NCI-H2081 (cell line): ENCODE measurements around the gene MAP7D3.
"Not testable (repeated sequence)": the region's sequence is repeated elsewhere in the genome, so short reads cannot be mapped to it uniquely, and the experiment has no call there.

Experiments
- DNase-seq, 2 experiments: peaks; one replicate each; lab custom pipeline; 2025; lab: John Stamatoyannopoulos, UW

MAP7D3 gene, protein sequence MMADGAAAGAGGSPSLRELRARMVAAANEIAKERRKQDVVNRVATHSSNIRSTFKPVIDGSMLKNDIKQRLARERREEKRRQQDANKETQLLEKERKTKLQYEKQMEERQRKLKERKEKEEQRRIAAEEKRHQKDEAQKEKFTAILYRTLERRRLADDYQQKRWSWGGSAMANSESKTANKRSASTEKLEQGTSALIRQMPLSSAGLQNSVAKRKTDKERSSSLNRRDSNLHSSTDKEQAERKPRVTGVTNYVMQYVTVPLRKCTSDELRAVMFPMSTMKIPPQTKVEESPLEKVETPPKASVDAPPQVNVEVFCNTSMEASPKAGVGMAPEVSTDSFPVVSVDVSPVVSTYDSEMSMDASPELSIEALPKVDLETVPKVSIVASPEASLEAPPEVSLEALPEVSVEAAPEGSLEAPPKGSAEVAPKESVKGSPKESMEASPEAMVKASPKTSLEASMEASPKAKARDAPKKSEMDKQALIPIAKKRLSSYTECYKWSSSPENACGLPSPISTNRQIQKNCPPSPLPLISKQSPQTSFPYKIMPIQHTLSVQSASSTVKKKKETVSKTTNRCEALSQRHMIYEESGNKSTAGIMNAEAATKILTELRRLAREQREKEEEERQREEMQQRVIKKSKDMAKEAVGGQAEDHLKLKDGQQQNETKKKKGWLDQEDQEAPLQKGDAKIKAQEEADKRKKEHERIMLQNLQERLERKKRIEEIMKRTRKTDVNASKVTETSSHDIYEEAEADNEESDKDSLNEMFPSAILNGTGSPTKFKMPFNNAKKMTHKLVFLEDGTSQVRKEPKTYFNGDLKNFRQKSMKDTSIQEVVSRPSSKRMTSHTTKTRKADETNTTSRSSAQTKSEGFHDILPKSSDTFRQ

GRCh38 chrX:136251041-136251991 is at the start of gene MAP7D3:
Gene MAP7D3 (minus strand): TSS chrX:136251400. CDS start chrX:136251358, 42 bp downstream.
- DNase-seq, result peak; percentile 6 to 27

DNA sequence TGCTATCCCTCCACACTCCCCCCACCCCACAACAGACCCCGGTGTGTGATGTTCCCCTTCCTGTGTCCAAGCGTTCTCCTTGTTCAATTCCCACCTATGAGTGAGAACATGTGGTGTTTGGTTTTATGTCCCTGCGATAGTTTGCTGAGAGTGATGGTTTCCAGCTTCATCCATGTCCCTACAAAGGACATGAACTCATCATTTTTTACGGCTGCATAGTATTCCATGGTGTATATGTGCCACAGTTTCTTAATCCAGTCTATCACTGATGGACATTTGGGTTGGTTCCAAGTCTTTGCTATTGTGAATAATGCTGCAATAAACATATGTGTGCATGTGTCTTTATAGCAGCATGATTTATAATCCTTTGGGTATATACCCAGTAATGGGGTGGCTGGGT is 49.5 kb upstream of the MAP7D3 start, which contains the start of gene ADGRG4:
Gene ADGRG4, plus strand, starts transcription at position 243 of the 400 bp plus-strand sequence. CDS start 7,815 bp downstream, outside the sequence.
- DNase-seq, result not testable (repeated sequence)

DNA sequence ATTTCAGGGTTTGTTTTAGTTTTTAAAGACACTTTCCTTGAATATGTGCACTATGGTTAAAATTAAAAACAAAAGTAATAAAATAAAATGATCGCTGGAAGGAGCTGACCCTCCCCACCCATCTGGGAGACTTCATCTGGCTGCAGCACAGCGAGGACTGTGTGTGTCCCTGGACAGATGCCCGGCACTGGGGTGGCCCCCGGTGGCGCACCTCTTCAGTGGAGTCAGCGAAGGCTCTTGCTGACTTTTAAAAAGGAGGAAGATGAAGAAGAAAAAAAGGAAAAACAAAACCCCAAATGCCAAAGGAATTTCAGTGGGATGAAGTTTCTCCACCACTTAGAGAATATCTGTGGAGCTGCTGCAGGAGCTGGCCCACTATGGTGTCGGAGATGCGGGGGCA is 44.2 kb upstream of the MAP7D3 start:
- no peak for DNase-seq

DNA sequence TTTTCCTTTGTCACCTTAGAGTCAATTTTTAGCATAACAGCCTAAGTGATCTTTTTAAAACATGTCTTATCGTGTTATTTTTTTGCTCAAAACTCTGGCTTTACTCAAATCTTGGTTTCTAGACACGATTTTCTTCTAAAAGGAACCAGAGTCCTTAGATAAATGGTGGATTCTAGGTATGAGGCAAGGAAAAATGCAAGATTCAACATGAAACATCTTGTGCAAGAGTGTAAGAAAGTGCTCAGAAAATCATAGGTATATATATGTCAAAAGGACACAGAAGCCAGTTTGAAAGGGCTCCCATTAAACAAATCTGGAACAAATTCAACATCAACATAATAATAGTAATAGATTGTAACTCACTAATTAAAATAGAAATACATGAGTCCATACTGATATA is 41.5 kb upstream of the MAP7D3 start:
- DNase-seq, result no peak

DNA sequence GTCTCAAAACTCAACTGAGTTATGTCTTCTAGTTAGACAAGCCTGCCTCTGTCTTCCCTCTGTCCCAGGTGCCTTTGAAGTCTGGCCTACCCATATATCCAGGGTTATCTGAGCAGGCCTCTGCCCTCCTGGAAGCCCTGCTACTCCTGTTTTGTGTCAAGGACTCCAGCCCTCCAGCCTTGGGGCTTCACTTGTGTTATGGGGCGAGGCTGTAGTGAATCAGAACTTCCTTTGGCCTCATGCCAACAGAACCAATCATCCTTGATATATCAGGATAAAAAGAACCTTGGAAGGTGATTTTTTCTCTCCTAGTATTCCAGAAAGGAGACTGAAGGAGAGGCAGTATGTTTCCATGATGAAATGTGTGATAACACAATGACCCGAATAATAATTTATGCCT is 40.6 kb upstream of the MAP7D3 start:
- no peak for DNase-seq

DNA sequence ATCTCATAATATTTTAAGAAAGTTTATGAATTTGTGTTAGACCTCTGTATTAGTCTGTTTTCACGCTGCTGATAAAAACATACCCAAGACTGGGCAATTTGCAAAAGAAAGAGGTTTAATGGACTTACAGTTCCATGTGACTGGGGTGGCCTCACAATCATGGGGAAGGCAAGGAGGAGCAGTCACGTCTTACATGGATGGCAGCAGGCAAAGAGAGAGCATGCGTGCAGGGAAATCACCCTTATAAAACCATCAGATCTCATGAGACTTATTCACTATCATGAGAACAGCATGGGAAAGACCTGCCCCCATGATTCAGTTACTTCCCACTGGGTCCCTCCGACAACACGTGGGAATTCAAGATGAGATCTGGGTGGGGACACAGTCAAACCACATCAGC is 35.2 kb upstream of the MAP7D3 start:
- DNase-seq, result not testable (repeated sequence)

DNA sequence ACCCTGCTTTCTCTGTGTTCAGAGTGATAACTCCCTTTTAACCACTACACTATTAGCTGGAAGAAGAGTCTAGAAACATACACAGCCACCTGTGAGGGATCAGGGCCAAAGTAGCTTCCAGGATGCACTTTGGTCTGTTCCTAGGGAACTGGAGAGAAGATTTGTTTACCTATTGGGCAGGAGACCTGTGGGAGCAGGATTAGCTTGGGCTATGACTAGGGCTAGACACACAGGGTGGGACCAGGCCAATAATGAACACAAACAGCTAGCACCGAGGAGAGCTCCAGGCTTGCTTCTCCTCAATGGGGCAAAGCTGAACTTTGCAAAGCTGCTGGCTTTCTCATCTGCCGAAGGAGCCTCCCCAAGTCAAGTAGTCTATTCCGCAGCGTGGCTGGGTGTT is 24.4 kb upstream of the MAP7D3 start:
- no peak for DNase-seq

- peak; percentile 2 to 66 for DNase-seq
Measured at GRCh38 chrX:136273986-136274385, 22.8 kb upstream of the MAP7D3 start.

DNA sequence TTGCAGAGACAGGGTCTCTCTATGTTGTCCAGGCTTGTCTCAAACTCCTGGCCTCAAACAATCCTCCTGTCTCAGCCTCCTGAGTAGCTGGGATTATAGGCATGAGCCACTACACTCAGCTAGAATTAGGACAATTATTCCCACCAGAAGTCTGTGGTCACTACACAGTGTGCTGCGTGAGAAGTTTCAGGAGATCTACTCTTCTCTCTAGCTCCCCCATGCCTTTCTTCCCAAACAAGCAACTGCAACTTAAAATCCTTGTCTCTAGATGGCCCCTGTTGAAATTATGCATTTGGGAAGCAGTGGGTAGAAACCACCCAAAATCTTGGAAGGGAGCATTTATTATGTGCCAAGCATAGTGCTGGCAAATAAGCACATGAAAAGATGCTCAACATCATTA is 21.1 kb upstream of the MAP7D3 start:
- DNase-seq, result no peak

DNA sequence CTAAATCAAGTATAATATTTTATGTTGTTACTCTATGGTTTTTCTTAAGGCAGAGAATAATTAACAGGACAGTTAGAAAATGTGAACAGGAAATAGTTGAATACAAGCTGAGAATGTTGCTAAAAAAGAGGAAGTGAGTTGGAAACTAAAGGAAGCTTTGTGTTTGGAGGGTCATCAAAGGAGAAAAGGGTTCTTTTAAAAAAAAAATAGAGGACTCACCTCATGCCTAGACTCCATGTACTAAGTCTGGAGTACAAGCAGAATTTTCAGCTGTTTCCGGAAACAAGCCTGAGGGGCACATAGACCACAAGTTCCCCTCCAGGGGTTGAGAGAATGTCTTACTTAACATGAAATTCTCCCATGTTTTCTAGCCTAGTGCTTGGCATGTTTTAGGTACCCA is 20.1 kb upstream of the MAP7D3 start:
- no peak for DNase-seq

DNA sequence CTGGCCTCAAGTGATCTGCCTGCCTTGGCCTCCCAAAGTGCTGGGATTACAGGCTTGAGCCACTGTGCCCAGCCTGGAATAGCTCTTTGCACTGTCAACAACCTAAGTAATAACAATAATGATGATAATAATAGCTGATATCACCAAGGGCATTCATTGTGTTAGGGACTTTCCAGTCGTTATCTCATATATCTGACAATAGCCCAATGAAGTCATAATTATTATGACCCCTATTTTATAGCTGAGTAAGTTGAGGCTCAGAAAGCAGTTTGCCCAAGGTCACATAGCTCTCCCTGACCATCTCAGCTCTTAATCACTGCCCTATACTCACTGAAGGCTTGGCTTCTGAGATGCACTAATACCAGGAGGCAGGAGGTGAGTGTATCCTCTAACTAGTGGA is 18.7 kb upstream of the MAP7D3 start:
- DNase-seq, result no peak

DNA sequence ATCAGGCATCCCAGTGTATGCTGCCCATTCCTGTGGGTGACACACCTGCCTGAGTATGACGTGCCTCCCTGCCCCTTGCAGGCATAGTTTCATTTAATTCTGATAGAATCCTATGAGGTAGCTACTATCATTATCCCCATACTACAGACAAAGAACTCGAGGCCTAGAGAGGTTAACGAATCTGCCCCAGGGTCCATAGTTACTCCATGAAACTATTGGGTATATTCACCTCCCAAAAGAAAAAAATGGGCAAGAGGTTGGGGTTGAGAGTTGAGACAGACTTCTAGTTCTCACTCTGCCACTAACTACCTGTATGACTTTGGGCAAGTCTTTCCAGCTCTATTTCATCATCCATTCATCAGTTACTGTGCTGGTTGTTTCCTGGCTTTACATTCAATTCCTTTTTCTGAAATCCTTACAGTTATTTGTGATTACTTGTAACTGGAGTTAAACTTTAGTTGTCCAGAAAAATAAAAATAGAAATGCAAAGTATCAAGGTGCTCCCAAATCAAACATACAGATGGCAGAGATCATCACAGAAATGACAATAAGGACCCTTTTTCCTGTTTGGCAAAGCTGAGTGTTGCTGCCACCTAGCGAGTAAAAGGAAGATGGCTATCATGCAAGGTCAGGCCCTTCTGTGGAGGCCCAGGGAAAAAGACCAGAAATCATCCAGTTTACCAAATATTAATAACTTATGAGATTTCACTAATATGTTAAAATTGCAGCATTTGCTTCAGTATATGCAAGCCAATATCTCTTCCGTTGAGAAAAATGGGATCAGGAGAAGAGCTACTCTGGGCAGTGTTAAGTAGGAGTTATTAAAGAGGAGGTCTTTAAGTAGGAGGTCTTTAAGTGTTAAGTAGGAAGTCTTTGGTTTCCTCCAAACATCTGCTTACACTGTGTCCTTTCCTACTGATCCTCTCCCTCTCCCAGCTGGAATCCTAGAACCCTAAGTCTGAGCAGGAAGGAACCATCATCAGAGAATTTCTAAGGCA is 17.1 kb upstream of the MAP7D3 start:
- peak; percentile 24 to 38 for DNase-seq

DNA sequence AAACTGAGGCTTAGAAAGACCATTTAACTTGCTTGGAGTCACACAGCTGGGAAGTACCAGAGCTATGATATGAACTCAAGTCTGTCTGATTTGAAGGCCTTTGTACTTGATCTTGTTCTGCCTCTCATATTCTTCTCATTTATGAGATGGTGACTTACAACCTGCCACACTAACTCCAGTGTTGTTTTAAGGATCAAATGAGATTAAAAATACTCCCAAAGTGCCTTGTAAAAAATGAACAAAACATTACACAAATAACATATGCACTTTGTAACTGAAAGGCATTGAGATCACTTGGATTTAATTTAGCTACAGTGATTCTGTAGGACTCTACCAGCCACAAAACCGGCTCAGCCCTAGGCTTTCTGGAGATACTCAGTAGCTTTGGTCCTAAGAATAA is 15.6 kb upstream of the MAP7D3 start:
- no peak for DNase-seq

DNA sequence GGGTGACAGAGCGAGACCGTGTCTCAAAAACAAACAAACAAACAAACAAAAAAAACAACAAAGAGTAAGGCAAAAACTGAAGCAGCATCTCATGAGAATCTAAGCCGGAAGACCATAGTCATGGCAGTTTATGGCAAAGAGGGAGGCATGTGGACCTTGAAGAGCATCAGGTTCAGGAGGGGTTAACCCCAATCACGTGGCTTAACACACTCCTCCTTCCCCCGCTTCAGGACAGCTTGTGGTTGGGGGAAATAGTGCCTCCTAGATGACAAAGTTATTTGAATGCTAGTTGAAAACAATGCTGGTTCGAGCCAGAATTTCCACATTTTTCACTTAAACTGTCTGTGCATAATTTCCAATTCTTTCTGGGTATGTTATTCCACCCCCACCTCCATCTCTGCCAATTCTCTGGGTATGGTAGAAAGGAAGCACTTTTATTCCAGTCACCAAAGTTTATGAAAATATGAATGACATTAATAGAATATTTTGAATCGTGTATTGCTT is 11.7 kb upstream of the MAP7D3 start:
- no peak for DNase-seq

DNA sequence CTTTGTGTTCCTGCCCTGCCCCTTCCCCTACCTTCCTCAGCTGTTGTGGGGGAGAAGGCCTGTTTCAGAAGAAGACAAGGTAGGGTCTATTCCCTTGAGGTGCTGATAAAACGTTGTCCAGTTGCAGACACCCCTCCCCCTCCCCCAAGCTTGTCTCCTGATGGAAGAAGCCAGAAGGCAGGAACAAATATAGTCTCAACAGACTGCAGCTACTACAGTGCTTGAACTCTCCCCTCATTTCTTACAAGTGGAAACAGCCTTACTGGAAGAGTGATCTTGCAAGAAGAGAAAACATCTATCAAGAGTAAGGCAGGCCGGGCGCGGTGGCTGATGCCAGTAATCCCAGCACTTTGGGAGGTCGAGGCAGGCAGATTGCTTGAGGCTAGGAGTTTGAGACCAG is 11.0 kb upstream of the MAP7D3 start:
- no peak for DNase-seq

- no peak for DNase-seq
Measured at GRCh38 chrX:136261321-136261720, 10.1 kb upstream of the MAP7D3 start.

DNA sequence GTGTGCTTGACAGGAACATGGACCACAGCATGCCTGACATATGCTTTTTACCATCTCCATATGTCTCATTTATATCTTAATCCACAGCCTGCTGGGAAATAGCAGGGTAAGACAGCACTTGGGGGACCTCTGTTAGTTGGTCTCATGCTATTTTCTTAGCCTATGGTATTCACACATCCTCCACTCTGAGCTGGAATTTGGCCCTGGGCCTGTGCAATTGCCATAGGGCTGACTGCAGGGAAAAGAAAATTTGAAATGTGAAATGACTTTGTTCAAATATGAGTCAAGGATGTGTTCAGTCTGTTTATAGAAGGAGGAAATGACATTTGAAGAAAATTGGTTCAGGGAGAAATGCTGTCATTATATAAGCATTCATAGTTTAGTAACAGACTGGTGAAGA is 9.6 kb upstream of the MAP7D3 start:
- no peak for DNase-seq

- DNase-seq, result no peak
Measured at GRCh38 chrX:136259543-136259942, 8.3 kb upstream of the MAP7D3 start.

DNA sequence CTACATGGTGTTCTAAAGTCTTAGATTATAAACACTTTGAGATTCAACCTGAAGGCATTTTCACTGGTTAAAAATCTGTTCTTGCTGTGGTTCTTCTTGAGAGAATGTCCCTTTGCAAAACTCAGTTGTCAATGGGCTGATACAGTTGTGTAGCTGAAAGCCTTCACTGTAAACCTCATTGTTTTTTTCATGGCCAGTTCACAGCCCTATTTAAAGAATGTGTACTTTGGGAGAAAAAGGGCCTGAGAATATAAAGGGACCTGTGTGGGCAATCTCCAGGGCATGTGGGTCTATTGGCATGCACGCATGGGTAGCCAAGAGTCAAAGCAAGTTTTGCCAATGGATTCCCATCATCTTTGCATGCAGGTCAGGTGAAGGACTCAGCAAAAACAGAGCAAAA is 7.8 kb upstream of the MAP7D3 start:
- no peak for DNase-seq

DNA sequence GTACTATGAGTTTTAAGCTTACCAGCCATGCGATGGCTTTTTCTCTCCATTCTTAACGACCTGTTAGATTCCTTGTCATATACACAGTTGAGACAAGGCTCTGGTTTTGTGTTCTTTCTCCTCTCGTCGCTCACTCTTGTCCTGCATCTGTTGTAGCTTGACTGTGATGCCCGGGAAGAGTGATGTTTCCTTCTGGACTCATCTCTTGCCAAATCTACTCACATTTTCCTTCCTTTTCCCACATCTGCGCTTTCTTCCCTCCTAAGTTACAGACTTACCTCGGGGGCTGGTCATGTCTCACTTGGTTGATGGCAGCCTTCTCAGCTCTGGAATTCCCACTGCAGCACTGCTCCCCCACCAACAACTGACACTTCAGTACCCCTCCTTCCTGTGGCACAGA is 4.8 kb upstream of the MAP7D3 start:
- no peak for DNase-seq
